HG03460 (cell line): Measurements from ENCODE around the gene NAA15.
"Not testable (repeated sequence)": the region's sequence is repeated elsewhere in the genome, so short reads cannot be mapped to it uniquely, and the experiment has no call there.

Experiments used
- ATAC-seq: cut with Tn5 transposase; IDR thresholded peaks from one replicate; pipeline ENCODE4 v1.9.1; 2021; ENCODE audit not compliant: unreplicated experiment

NAA15 gene

GRCh38 chr4:139301113-139301820 lies at the start of gene NAA15:
Gene NAA15 (plus strand): TSS chr4:139301505. CDS start chr4:139301778, 273 bp downstream.
- peak; percentile 82 for ATAC-seq

GRCh38 chr4:139253046-139253445 lies 48.3 kb upstream of the NAA15 start:
- no peak for ATAC-seq

- no peak for ATAC-seq
Observed at GRCh38 chr4:139253713-139254112, 47.6 kb upstream of the NAA15 start.

- ATAC-seq: not testable (repeated sequence)
Observed at GRCh38 chr4:139255581-139255980, 45.7 kb upstream of the NAA15 start.

- no peak for ATAC-seq
Observed at GRCh38 chr4:139256349-139256748, 45.0 kb upstream of the NAA15 start.

- no peak for ATAC-seq
Observed at GRCh38 chr4:139265654-139266053, 35.7 kb upstream of the NAA15 start.

GRCh38 chr4:139266208-139266582 lies 35.1 kb upstream of the NAA15 start:
- no peak for ATAC-seq

- peak; percentile 94 for ATAC-seq
Observed at GRCh38 chr4:139266583-139267257, 34.6 kb upstream of the NAA15 start.

GRCh38 chr4:139267301-139267700 lies 34.0 kb upstream of the NAA15 start:
- ATAC-seq: no peak

GRCh38 chr4:139273835-139274234 lies 27.5 kb upstream of the NAA15 start:
- ATAC-seq: no peak

GRCh38 chr4:139274790-139275189 lies 26.5 kb upstream of the NAA15 start:
- no peak for ATAC-seq

- ATAC-seq: no peak
Observed at GRCh38 chr4:139275281-139275735, 26.0 kb upstream of the NAA15 start.

- no peak for ATAC-seq
Observed at GRCh38 chr4:139278485-139278884, 22.8 kb upstream of the NAA15 start.

GRCh38 chr4:139278912-139279759 lies 22.2 kb upstream of the NAA15 start:
- ATAC-seq: no peak

- no peak for ATAC-seq
Observed at GRCh38 chr4:139279760-139280620, 21.3 kb upstream of the NAA15 start, which contains the start of gene MGARP. Gene MGARP (minus strand): TSS chr4:139280225. CDS start chr4:139280158, 67 bp downstream.

- no peak for ATAC-seq
Observed at GRCh38 chr4:139282065-139282720, 19.1 kb upstream of the NAA15 start.

GRCh38 chr4:139282721-139283075 lies 18.6 kb upstream of the NAA15 start:
- no peak for ATAC-seq

GRCh38 chr4:139286186-139286698 lies 15.1 kb upstream of the NAA15 start:
- ATAC-seq: no peak

- ATAC-seq: peak; percentile 90
Observed at GRCh38 chr4:139295206-139295941, 5.9 kb upstream of the NAA15 start.
